CD14-positive monocyte (primary cell): ENCODE data around the gene SLC6A13. TPM values are rescaled to one million over a fixed set of nuclear protein-coding genes. Genes with fewer than 3 reads are reported as not detected.

ENCODE experiments used
- DNase-seq, 3 donors: peaks; one replicate each; pipeline ENCODE4 v3.0.0-alpha.2; 2011 to 2022
- H2AFZ ChIP-seq: 2 replicates; pipeline ENCODE4 v1.6.0; 2012; ENCODE audit warnings: mild to moderate bottlenecking, low read depth, low read length, inconsistent platforms; ENCODE audit not compliant: insufficient read depth, poor library complexity, severe bottlenecking
- H3K27ac ChIP-seq, 2 donors: 1 replicate in 1 of 2; 2 replicates in 1 of 2; pipeline ENCODE4 v1.5.1; 2012 to 2013; ENCODE audit warnings: low read length in 2 of 2, control low read depth in 1 of 2, inconsistent platforms in 1 of 2, low read depth in 1 of 2, mild to moderate bottlenecking in 1 of 2
- H3K27me3 ChIP-seq, 2 donors: one replicate each; pipeline versions ENCODE4 v1.6.0 to v1.6.1; 2011 to 2013; ENCODE audit warnings: low read length in 2 of 2; ENCODE audit not compliant: control insufficient read depth in 2 of 2, insufficient read depth in 2 of 2
- H3K36me3 ChIP-seq, 2 donors: replicated peaks in 1 of 2; 1 replicate in 1 of 2; 2 replicates in 1 of 2; pipeline versions ENCODE4 v1.5.1 to v1.6.1; 2012 to 2013; ENCODE audit warnings: low read length in 2 of 2, control low read depth in 1 of 2, inconsistent platforms in 1 of 2, mild to moderate bottlenecking in 1 of 2; ENCODE audit not compliant: insufficient read depth in 2 of 2, control insufficient read depth in 1 of 2
- H3K4me1 ChIP-seq, 2 donors: 1 replicate in 1 of 2; 2 replicates in 1 of 2; pipeline versions ENCODE4 v1.5.1 to v1.6.1; 2012 to 2013; ENCODE audit warnings: low read length in 2 of 2, control low read depth in 1 of 2, inconsistent platforms in 1 of 2, mild to moderate bottlenecking in 1 of 2, moderate library complexity in 1 of 2; ENCODE audit not compliant: insufficient read depth in 2 of 2, control insufficient read depth in 1 of 2
- H3K4me2 ChIP-seq: replicated peaks from 2 replicates; pipeline ENCODE3; 2012; ENCODE audit warnings: low read length, moderate library complexity, mild to moderate bottlenecking; ENCODE audit not compliant: poor library complexity, severe bottlenecking; ENCODE audit errors: extremely low read depth
- H3K4me3 ChIP-seq, 3 experiments: fragments of 200-600 bp in 1 of 3; sonication (generic) in 1 of 3; replicated peaks in 1 of 3; 1 replicate in 2 of 3; 2 replicates in 1 of 3; pipeline ENCODE4 v1.5.1; 2011 to 2013; ENCODE audit warnings: low read length in 3 of 3, mild to moderate bottlenecking in 3 of 3, control low read depth in 2 of 3, low read depth in 2 of 3, inconsistent platforms in 1 of 3, moderate library complexity in 1 of 3
- H3K79me2 ChIP-seq: 2 replicates; pipeline ENCODE4 v1.6.0; 2012; ENCODE audit warnings: mild to moderate bottlenecking, control low read depth, inconsistent platforms, low read length, moderate library complexity; ENCODE audit not compliant: insufficient read depth
- H3K9ac ChIP-seq: 2 replicates; pipeline ENCODE4 v1.6.0; 2017; ENCODE audit warnings: low read length, mild to moderate bottlenecking; ENCODE audit not compliant: insufficient read depth, poor library complexity, severe bottlenecking
- H3K9me3 ChIP-seq, 2 donors: replicated peaks in 1 of 2; 1 replicate in 1 of 2; 2 replicates in 1 of 2; pipeline versions ENCODE4 v1.5.1 to v1.6.1; 2012 to 2013; ENCODE audit warnings: low read length in 2 of 2, control low read depth in 1 of 2; ENCODE audit not compliant: control insufficient read depth in 1 of 2, insufficient read depth in 1 of 2
- H4K20me1 ChIP-seq: 2 replicates; pipeline ENCODE4 v1.6.0; 2012; ENCODE audit warnings: mild to moderate bottlenecking, low read length, control low read depth, moderate library complexity; ENCODE audit not compliant: insufficient read depth
- H3K27ac Mint-ChIP-seq, 7 donors: one replicate each; pipeline ENCODE4 v1.8.0; 2020; ENCODE audit warnings: mild to moderate bottlenecking in 7 of 7, mixed read lengths in 7 of 7, moderate library complexity in 6 of 7, inconsistent platforms in 2 of 7
- H3K27me3 Mint-ChIP-seq, 3 donors: one replicate each; pipeline ENCODE4 v1.8.0; 2021 to 2022; ENCODE audit warnings: low read depth in 3 of 3, mild to moderate bottlenecking in 3 of 3, mixed read lengths in 3 of 3, moderate library complexity in 3 of 3, inconsistent platforms in 1 of 3
- H3K36me3 Mint-ChIP-seq, 2 donors: one replicate each; pipeline ENCODE4 v1.8.0; 2020; ENCODE audit warnings: mixed read lengths in 2 of 2, inconsistent platforms in 1 of 2, mild to moderate bottlenecking in 1 of 2
- H3K4me1 Mint-ChIP-seq: one replicate; pipeline ENCODE4 v1.8.0; 2020; ENCODE audit warnings: mild to moderate bottlenecking, mixed read lengths
- H3K4me3 Mint-ChIP-seq, 2 donors: one replicate each; pipeline ENCODE4 v1.8.0; 2020; ENCODE audit warnings: mild to moderate bottlenecking in 2 of 2, mixed read lengths in 2 of 2, moderate library complexity in 1 of 2
- H3K9me3 Mint-ChIP-seq, 7 donors: one replicate each; pipeline ENCODE4 v1.8.0; 2020 to 2022; ENCODE audit warnings: mixed read lengths in 7 of 7, mild to moderate bottlenecking in 6 of 7, moderate library complexity in 6 of 7, inconsistent platforms in 2 of 7
- CTCF ChIP-seq: fragments of 200-600 bp; IDR thresholded peaks from one replicate; pipeline ENCODE4 v1.8.0; 2022; ENCODE audit warnings: antibody characterized with exemption, mild to moderate bottlenecking
- WGBS: methylation state at CpG from one replicate; pipeline ENCODE4 v1.1.5; 2013; ENCODE audit warnings: missing lambda C conversion rate; ENCODE audit not compliant: insufficient coverage; 5-methylcytosine and 5-hydroxymethylcytosine counted together
- intact Hi-C, 2 donors: fragments of 100-400 bp; cut with micrococcal nuclease; formaldehyde crosslinking; loops; one replicate each; pipeline versions ENCODE4 v1.15.0 to v1.15.1; 2023
- polyA plus RNA-seq, 3 donors: library from polyadenylated mRNA; depleted of rRNA in 1 of 3; unstranded in 2 of 3; stranded (reverse) in 1 of 3; fragments of 300-500 nt in 2 of 3; fragments of >200 nt in 1 of 3; fragmentation: Illumina TruSeq in 2 of 3; gene quantifications; 1 replicate in 2 of 3; 2 replicates in 1 of 3; pipeline ENCODE4 v1.2.3, GENCODE V29; 2012 to 2021

The SLC6A13 gene
- polyA plus RNA-seq, 3 donors: 0.13 TPM; not detected in 2

GRCh38 chr12:227286-227915, 35.2 kb downstream of the SLC6A13 start:
- intact Hi-C loops: no loop called here
- Histone ChIP-seq H3K4me2 (no peak overlapping the region), H3K4me3 (no peak overlapping the region), H3K27ac (no peak overlapping the region), H3K36me3 (no peaks in the 10 kb centered on the region), H3K27me3 (no peaks in the 10 kb centered on the region), H3K79me2 (no peaks in the 10 kb centered on the region), H2AFZ (no peak overlapping the region), H3K4me1 (no peaks in the 10 kb centered on the region), H3K9me3 (no peaks in the 10 kb centered on the region), H4K20me1 (no peaks in the 10 kb centered on the region), H3K9ac (no peak overlapping the region)
- no peaks in the 10 kb centered on the region for H3K9me3 Mint-ChIP-seq
- no peaks in the 10 kb centered on the region for H3K36me3 Mint-ChIP-seq
- TF ChIP-seq CTCF: no peak
- no peak for DNase-seq
- no peak overlapping the region for H3K27ac Mint-ChIP-seq
- H3K27me3 Mint-ChIP-seq: peaks cover 9 to 10% (median 9%) of the 10 kb centered on the region in 3 donors
- WGBS: no CpG with 5 or more reads among the region's 7 CpGs
- H3K4me3 Mint-ChIP-seq: no peak overlapping the region
- no peaks in the 10 kb centered on the region for H3K4me1 Mint-ChIP-seq

GRCh38 chr12:226401-226800, 36.2 kb downstream of the SLC6A13 start:
- DNase-seq: no peak
- no peak overlapping the region for H3K4me2 ChIP-seq
- H2AFZ ChIP-seq: no peak overlapping the region
- H3K27ac ChIP-seq: no peak overlapping the region
- no peak overlapping the region for H3K9ac ChIP-seq
- Mint-ChIP-seq H3K9me3 (no peaks in the 10 kb centered on the region), H3K4me3 (no peak overlapping the region), H3K4me1 (no peaks in the 10 kb centered on the region), H3K27ac (no peak overlapping the region), H3K27me3 (peaks cover 7 to 11% (median 10%) of the 10 kb centered on the region in 3 donors), H3K36me3 (no peaks in the 10 kb centered on the region)
- no peak for TF ChIP-seq CTCF
- 91% methylated on average over 14 of the region's 14 CpGs for WGBS
- H3K79me2 ChIP-seq: no peaks in the 10 kb centered on the region
- H4K20me1 ChIP-seq: no peaks in the 10 kb centered on the region
- no peaks in the 10 kb centered on the region for H3K4me1 ChIP-seq
- no peak overlapping the region for H3K4me3 ChIP-seq
- intact Hi-C loops: no loop called here
- H3K27me3 ChIP-seq: no peaks in the 10 kb centered on the region
- H3K9me3 ChIP-seq: no peaks in the 10 kb centered on the region
- no peaks in the 10 kb centered on the region for H3K36me3 ChIP-seq
